ENCODE data around the gene TTC23L.

The TTC23L gene

GRCh38 chr5:34865091-34865490 lies 26.1 kb downstream of the TTC23L start:
- no peaks in the 10 kb centered on the region for H3K27me3 ChIP-seq (replicated peaks; ENCODE audit: control insufficient read depth, insufficient read depth, low read length)
- no peaks in the 10 kb centered on the region for H3K36me3 ChIP-seq (ENCODE audit: control insufficient read depth, insufficient read depth, low read length)
- no peak overlapping the region for H3K4me3 ChIP-seq (replicated peaks; ENCODE audit: low read depth, low read length)
- no peak for DNase-seq (ENCODE audit: extremely low read depth, insufficient read length)
- TF ChIP-seq CTCF (IDR thresholded peaks at IDR 0.05; ENCODE audit: insufficient read depth, low read length, poor library complexity, severe bottlenecking): no peak

DNA sequence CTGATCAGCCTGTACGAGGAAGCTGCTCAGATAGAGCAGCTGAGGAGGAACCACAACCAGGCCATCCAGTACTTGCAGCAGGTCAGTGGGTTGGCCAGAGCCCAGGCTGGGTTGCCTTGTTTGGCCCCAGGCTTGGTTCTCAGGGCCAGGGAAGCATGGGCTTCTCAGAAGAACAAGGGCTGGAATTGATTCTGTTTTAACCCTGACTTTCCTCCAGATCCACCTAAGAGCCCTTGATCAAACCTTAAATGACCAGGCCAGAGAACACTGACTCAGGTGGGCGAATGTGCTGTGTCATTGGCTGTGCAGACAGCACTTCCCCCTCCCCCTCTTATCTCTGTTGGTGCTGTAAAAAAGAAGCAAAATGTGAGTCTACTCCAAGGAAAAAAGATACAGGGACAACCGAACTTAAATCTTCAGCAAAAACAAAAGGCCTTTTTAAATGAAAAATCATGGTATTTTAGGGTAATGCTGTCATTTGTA lies 28.1 kb downstream of the TTC23L start:
- no peak for DNase-seq (ENCODE audit: extremely low read depth, insufficient read length)
- H3K36me3 ChIP-seq (ENCODE audit: control insufficient read depth, insufficient read depth, low read length): no peaks in the 10 kb centered on the region
- TF ChIP-seq CTCF (IDR thresholded peaks at IDR 0.05; ENCODE audit: insufficient read depth, low read length, poor library complexity, severe bottlenecking): no peak
- no peaks in the 10 kb centered on the region for H3K27me3 ChIP-seq (replicated peaks; ENCODE audit: control insufficient read depth, insufficient read depth, low read length)
- H3K4me3 ChIP-seq (replicated peaks; ENCODE audit: low read depth, low read length): no peak overlapping the region

- Histone ChIP-seq H3K27me3 (replicated peaks; ENCODE audit: control insufficient read depth, insufficient read depth, low read length) (no peaks in the 10 kb centered on the region), H3K4me3 (replicated peaks; ENCODE audit: low read depth, low read length) (no peak overlapping the region), H3K36me3 (ENCODE audit: control insufficient read depth, insufficient read depth, low read length) (no peaks in the 10 kb centered on the region)
- no peak for DNase-seq (ENCODE audit: extremely low read depth, insufficient read length)
- no peak for TF ChIP-seq CTCF (IDR thresholded peaks at IDR 0.05; ENCODE audit: insufficient read depth, low read length, poor library complexity, severe bottlenecking)
These were observed 28.7 kb downstream of the TTC23L start for GRCh38 chr5:34867660-34868059.

DNA sequence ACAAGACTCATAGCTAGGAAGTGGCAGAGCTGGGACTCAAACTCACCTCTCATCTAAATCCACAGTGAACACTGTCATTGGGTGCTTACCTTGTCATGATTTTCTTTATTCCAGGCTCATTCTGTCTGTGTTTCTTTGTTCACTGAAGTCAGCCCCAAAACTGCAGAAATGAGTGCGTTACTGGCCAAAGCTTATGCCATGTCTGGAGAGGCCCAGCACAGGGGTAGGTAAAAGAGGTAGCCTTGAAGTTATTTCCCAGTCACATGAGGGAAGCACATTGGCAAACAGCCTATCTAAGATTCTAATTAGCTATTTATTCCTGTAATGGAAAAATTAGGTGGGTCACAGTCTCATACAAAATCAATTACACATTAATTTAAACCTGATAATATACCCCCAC lies 29.8 kb downstream of the TTC23L start:
- Histone ChIP-seq H3K36me3 (ENCODE audit: control insufficient read depth, insufficient read depth, low read length) (no peaks in the 10 kb centered on the region), H3K4me3 (replicated peaks; ENCODE audit: low read depth, low read length) (no peak overlapping the region), H3K27me3 (replicated peaks; ENCODE audit: control insufficient read depth, insufficient read depth, low read length) (no peaks in the 10 kb centered on the region)
- DNase-seq (ENCODE audit: extremely low read depth, insufficient read length): no peak
- no peak for TF ChIP-seq CTCF (IDR thresholded peaks at IDR 0.05; ENCODE audit: insufficient read depth, low read length, poor library complexity, severe bottlenecking)

- TF ChIP-seq CTCF (IDR thresholded peaks at IDR 0.05; ENCODE audit: insufficient read depth, low read length, poor library complexity, severe bottlenecking): no peak
- H3K27me3 ChIP-seq (replicated peaks; ENCODE audit: control insufficient read depth, insufficient read depth, low read length): no peaks in the 10 kb centered on the region
- no peak for DNase-seq (ENCODE audit: extremely low read depth, insufficient read length)
- no peaks in the 10 kb centered on the region for H3K36me3 ChIP-seq (ENCODE audit: control insufficient read depth, insufficient read depth, low read length)
- no peak overlapping the region for H3K4me3 ChIP-seq (replicated peaks; ENCODE audit: low read depth, low read length)
These were observed 30.3 kb downstream of the TTC23L start for GRCh38 chr5:34869256-34869655.

- DNase-seq (ENCODE audit: extremely low read depth, insufficient read length): no peak
- H3K27me3 ChIP-seq (replicated peaks; ENCODE audit: control insufficient read depth, insufficient read depth, low read length): no peaks in the 10 kb centered on the region
- no peak overlapping the region for H3K4me3 ChIP-seq (replicated peaks; ENCODE audit: low read depth, low read length)
- no peaks in the 10 kb centered on the region for H3K36me3 ChIP-seq (ENCODE audit: control insufficient read depth, insufficient read depth, low read length)
- no peak for TF ChIP-seq CTCF (IDR thresholded peaks at IDR 0.05; ENCODE audit: insufficient read depth, low read length, poor library complexity, severe bottlenecking)
These were observed 31.4 kb downstream of the TTC23L start for GRCh38 chr5:34870382-34870781.
